Stomach (tissue), 19 donors: ENCODE measurements around the gene ERO1B. TPM values are rescaled to one million over a fixed set of nuclear protein-coding genes. Genes with fewer than 3 reads are reported as not detected.
"Not testable (repeated sequence)": the region's sequence is repeated elsewhere in the genome, so short reads cannot be mapped to it uniquely, and the experiment has no call there.

Experiments
- DNase-seq, 2 donors: peaks; one replicate each; pipeline versions ENCODE4 v3.0.0 to v3.0.0-alpha.2; 2013 to 2019
- H3K27ac ChIP-seq, 5 donors: fragments of 200-600 bp in 4 of 5; sonication (generic) in 4 of 5; one replicate each; pipeline ENCODE4 v1.5.1; 2013 to 2019; ENCODE audit warnings: mild to moderate bottlenecking in 1 of 5, moderate library complexity in 1 of 5
- H3K27me3 ChIP-seq, 3 donors: fragments of 200-600 bp; sonication (generic); one replicate each; pipeline ENCODE4 v1.5.1; 2017 to 2019; ENCODE audit warnings: mixed run types in 1 of 3
- H3K36me3 ChIP-seq, 4 donors: fragments of 200-600 bp; sonication (generic); 1 replicate in 3 of 4; 2 replicates in 1 of 4; pipeline ENCODE4 v1.5.1; 2016 to 2019
- H3K4me1 ChIP-seq, 4 donors: fragments of 200-600 bp; sonication (generic); one replicate each; pipeline ENCODE4 v1.5.1; 2016 to 2019
- H3K4me3 ChIP-seq, 4 donors: fragments of 200-600 bp; sonication (generic) in 3 of 4; one replicate each; pipeline ENCODE4 v1.5.1; 2016 to 2019; ENCODE audit warnings: mild to moderate bottlenecking in 1 of 4
- H3K9me3 ChIP-seq, 4 donors: fragments of 200-600 bp; sonication (generic); one replicate each; pipeline ENCODE4 v1.5.1; 2016 to 2019
- CTCF ChIP-seq, 7 experiments: fragments of 450-650 bp in 4 of 7; fragments of 200-600 bp in 3 of 7; sonication (generic) in 3 of 7; IDR thresholded peaks; one replicate each; pipeline ENCODE4 v1.5.1; 2016 to 2019; ENCODE audit warnings: antibody characterized with exemption in 7 of 7, control low read depth in 2 of 7, mild to moderate bottlenecking in 1 of 7
- EP300 ChIP-seq: sonication (generic); formaldehyde crosslinking; IDR thresholded peaks from one replicate; pipeline ENCODE4 v1.6.1; 2017; ENCODE audit warnings: antibody characterized with exemption
- POLR2A ChIP-seq, 4 donors: fragments of 450-650 bp; IDR thresholded peaks; one replicate each; pipeline ENCODE4 v1.6.1; 2016; ENCODE audit warnings: antibody characterized with exemption in 4 of 4, control low read depth in 2 of 4, mild to moderate bottlenecking in 1 of 4, moderate library complexity in 1 of 4
- POLR2AphosphoS5 ChIP-seq, 3 donors: sonication (generic); formaldehyde crosslinking; IDR thresholded peaks; one replicate each; pipeline ENCODE4 v1.6.1; 2016; ENCODE audit warnings: antibody characterized with exemption in 3 of 3
- WGBS, 5 donors: extraction: QIAGEN DNeasy Blood & Tissue Kit in 3 of 5; methylation state at CpG; one replicate each; pipeline versions ENCODE4 v1.1.5 to v1.1.7; 2013 to 2018; 5-methylcytosine and 5-hydroxymethylcytosine counted together
- intact Hi-C: fragments of 100-400 bp; cut with DNase I; formaldehyde crosslinking; loops from one replicate; pipeline ENCODE4 v1.15.1; 2023; ENCODE audit warnings: low total_unique reads
- long read RNA-seq, 10 donors: transcript quantifications; one replicate each; lab custom pipeline, GENCODE V29; 2026
- polyA plus RNA-seq, 3 donors: library from polyadenylated mRNA; stranded (reverse); fragments of 200-250 nt; gene quantifications; one replicate each; pipeline ENCODE4 v1.2.3, GENCODE V29; 2013
- total RNA-seq, 5 donors: library from RNA; depleted of rRNA; stranded (reverse); fragments of >200 nt; gene quantifications; one replicate each; pipeline versions ENCODE4 v1.1.0 to v1.2.3, GENCODE V29; 2014 to 2016
- donor health status: healthy with polysubstance abuse.
- donor health status: Bipolar disorder and iron deficiency.
- donor health status: healthy.

ERO1B gene
- 100 to 1,000 TPM in 1 of 5 donors, 10 to 100 TPM in 3, 1 to 10 TPM in 1; 3.2 to 103 (median 33.4) TPM for total RNA-seq
- 10 to 100 TPM in 2 of 3 donors, 1 to 10 TPM in 1; 6.1 to 23.2 (median 20.6) TPM for polyA plus RNA-seq
- long read RNA-seq, donor 1, result 0 reads
- long read RNA-seq, donor 2, result 0 reads
- long read RNA-seq, donor 3, result 0 reads
- long read RNA-seq, donor 4, result 0 reads
- long read RNA-seq, donor 5, result 0 reads
- long read RNA-seq, donor 6, result 0 reads
- long read RNA-seq, donor 7, result 0 reads
- long read RNA-seq, donor 8, result 0 reads
- long read RNA-seq, donor 9, result 0 reads
- long read RNA-seq, donor 10, result 0 reads

DNA sequence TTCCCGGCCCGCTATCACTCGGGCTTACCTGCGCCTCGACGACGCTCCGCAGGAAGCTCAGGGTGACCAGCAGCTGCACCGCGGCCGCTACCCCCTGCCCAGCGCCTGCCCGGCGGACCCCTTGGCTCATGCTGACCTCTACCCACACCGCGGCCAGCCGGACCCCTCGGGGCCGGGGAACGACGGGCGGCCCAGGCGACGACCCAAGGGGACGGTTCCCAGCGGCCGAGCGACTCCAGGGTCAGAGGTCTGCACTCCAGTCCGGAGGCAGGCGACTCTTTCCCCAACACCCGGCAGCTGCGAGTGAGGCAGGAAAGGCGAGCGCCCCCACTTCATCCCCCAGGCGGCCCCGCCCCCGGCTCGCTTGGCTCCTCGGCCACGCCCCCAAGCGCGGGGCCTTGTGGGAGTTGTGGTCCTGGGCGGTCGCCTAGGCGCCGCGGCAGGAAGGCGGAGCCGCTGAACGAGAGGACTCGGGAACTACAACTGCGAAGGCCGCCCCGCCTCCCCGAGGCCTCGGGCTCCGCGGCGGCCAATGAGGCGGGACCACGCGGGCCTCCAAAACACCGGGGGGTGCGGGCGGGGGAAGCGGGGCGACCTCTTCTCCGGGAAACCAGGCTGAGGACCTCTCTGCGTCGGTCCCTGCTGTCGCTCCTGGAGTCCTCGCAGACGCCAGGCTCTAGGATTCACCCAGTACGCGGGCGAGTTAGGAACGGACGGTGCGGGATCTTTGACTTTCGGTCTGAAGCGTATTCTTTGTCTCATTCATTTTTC is at the start of gene ERO1B:
TSS of gene ERO1B (minus strand) at position 305 of the 771 bp plus-strand sequence. CDS start at position 130, 175 bp downstream.
- Histone ChIP-seq H3K27ac (peak within 1 kb of the TSS; percentile 89 to 96 (median 92)), H3K27me3 (no peaks in the 10 kb centered on the region), H3K9me3 (no peaks in the 10 kb centered on the region), H3K4me1 (peaks cover 0 to 37% (median 19%) of the 10 kb centered on the region in 4 donors), H3K4me3 (peak within 1 kb of the TSS; percentile 88 to 97 (median 96)), H3K36me3 (no peaks in the 10 kb centered on the region)
- DNase-seq, result peak; percentile 99
- TF ChIP-seq POLR2A (IDR thresholded peaks at IDR 0.05) (peak in 2 of 4 donors; percentile 87 to 94), POLR2AphosphoS5 (IDR thresholded peaks at IDR 0.05) (peak; percentile 60 to 98 (median 95)), EP300 (no peak), CTCF (IDR thresholded peaks at IDR 0.05) (no peak)
- 0 to 1% (median 0%) methylated on average over 10 to 81 of the region's 81 CpGs for WGBS, 5 donors
- intact Hi-C loops, result no loop called here

DNA sequence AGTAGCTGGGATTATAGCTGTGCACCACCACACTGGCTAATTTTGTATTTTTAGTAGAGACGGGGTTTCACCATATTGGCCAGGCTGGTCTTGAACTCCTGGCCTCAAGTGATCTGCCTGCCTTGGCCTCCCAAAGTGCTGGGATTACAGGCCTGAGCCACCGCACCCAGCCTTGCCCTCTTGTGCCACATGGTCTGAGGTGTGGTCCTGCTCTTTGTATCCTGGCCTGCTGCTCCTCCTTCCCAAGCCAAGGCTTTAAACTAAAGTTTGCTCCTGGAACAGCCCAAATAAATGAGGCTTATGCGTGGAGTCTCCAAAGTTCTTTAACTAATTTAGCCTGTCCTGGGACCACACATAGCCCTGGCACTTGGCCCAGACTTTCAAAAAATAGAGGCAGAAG is 49.7 kb upstream of the ERO1B start:
- WGBS, 5 donors, result 46 to 76% (median 56%) methylated on average over 2 to 3 of the region's 3 CpGs
- H3K4me1 ChIP-seq, result peaks cover 0 to 16% (median 9%) of the 10 kb centered on the region in 4 donors
- H3K4me3 ChIP-seq, H3K9me3 ChIP-seq, H3K27me3 ChIP-seq, intact Hi-C loops, H3K36me3 ChIP-seq, DNase-seq: not testable (repeated sequence)
- H3K27ac ChIP-seq, result peak overlapping the region in 3 of 5 donors; percentile 3 to 63 (median 6)

DNA sequence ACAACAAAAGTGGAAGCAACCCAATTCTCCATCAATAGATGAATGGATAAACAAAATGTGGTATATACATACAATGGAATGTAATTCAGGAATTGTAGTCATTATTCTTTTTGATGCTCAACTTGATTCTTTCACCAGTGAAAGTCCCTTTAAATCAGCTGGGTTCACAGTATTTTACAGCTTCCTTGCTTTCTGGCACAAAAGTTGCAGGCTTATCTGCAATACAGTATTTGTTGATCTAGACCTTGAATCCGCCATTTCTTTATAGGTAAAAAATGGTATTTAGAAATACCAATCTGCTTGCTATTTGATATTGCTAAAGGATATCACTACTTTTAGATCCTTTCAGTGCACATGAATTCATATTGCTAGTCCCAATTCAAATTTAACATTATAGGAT is 44.7 kb upstream of the ERO1B start:
- Histone ChIP-seq H3K36me3 (no peaks in the 10 kb centered on the region), H3K27ac (no peak overlapping the region), H3K4me1 (no peaks in the 10 kb centered on the region), H3K4me3 (no peak overlapping the region), H3K9me3 (peaks cover 0 to 20% (median 17%) of the 10 kb centered on the region in 4 donors), H3K27me3 (no peaks in the 10 kb centered on the region)
- intact Hi-C loops, result no loop called here
- 0 to 49% (median 30%) methylated on average over 1 of the region's 1 CpG for WGBS, 5 donors
- no peak for DNase-seq
- TF ChIP-seq POLR2AphosphoS5 (IDR thresholded peaks at IDR 0.05), result no peak
- no peak for TF ChIP-seq EP300
- no peak for TF ChIP-seq CTCF (IDR thresholded peaks at IDR 0.05)
- TF ChIP-seq POLR2A (IDR thresholded peaks at IDR 0.05), result no peak

DNA sequence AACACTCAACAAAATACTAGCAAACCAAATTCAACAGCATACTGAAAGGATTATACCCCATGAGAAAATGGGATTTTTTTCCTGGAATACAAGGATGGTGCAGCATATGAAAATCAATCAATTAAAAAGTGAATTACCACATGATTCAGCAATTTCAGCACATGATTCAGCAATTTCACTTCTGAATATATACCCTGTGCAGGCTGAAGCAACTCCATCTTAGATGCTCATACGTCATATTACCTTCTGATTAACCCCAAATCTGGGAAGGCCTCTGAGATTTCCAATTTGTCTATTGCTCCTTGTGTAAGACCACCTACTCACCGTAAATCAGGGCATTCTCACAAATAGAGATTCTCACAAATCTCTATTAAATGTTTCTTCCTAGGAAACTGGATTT is 43.8 kb upstream of the ERO1B start:
- TF ChIP-seq CTCF (IDR thresholded peaks at IDR 0.05) (no peak), POLR2AphosphoS5 (IDR thresholded peaks at IDR 0.05) (no peak), EP300 (no peak), POLR2A (IDR thresholded peaks at IDR 0.05) (no peak)
- Histone ChIP-seq H3K4me3 (no peak overlapping the region), H3K9me3 (peaks cover 0 to 20% (median 17%) of the 10 kb centered on the region in 4 donors), H3K27me3 (no peaks in the 10 kb centered on the region), H3K27ac (no peak overlapping the region), H3K4me1 (no peaks in the 10 kb centered on the region), H3K36me3 (no peaks in the 10 kb centered on the region)
- 92 to 96% (median 93%) methylated on average over 2 of the region's 2 CpGs for WGBS, 5 donors
- intact Hi-C loops, result no loop called here
- DNase-seq, result no peak
